AG09309 (cell line): Measurements from ENCODE around the gene CELA3A.
"Not testable (repeated sequence)": the region's sequence is repeated elsewhere in the genome, so short reads cannot be mapped to it uniquely, and the experiment has no call there.

Experiments
- DNase-seq: peaks from one replicate; pipeline ENCODE4 v3.0.0-alpha.2; 2010; ENCODE audit warnings: low read depth
- H3K4me3 ChIP-seq: 2 replicates; pipeline ENCODE4 v1.5.1; 2011; ENCODE audit warnings: mild to moderate bottlenecking, low read depth, low read length, moderate library complexity; ENCODE audit not compliant: control insufficient read depth
- TF ChIP-seq, protein P1 (sequence below): IDR thresholded peaks from 2 replicates; pipeline ENCODE4 v1.5.1; 2011; ENCODE audit warnings: mild to moderate bottlenecking, low read depth, low read length, inconsistent platforms; ENCODE audit not compliant: insufficient read depth, control insufficient read depth; ENCODE audit errors: missing control alignments

The CELA3A gene

GRCh38 chr1:21961799-21962198 is 39.7 kb upstream of the CELA3A start:
- no peak for DNase-seq
- TF ChIP-seq, protein P1, sequence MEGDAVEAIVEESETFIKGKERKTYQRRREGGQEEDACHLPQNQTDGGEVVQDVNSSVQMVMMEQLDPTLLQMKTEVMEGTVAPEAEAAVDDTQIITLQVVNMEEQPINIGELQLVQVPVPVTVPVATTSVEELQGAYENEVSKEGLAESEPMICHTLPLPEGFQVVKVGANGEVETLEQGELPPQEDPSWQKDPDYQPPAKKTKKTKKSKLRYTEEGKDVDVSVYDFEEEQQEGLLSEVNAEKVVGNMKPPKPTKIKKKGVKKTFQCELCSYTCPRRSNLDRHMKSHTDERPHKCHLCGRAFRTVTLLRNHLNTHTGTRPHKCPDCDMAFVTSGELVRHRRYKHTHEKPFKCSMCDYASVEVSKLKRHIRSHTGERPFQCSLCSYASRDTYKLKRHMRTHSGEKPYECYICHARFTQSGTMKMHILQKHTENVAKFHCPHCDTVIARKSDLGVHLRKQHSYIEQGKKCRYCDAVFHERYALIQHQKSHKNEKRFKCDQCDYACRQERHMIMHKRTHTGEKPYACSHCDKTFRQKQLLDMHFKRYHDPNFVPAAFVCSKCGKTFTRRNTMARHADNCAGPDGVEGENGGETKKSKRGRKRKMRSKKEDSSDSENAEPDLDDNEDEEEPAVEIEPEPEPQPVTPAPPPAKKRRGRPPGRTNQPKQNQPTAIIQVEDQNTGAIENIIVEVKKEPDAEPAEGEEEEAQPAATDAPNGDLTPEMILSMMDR = no peak
- no peak overlapping the region for H3K4me3 ChIP-seq

GRCh38 chr1:21963477-21964217 is 37.8 kb upstream of the CELA3A start:
- H3K4me3 ChIP-seq = no peak overlapping the region
- TF ChIP-seq, protein P1 = peak; percentile 95
- DNase-seq = no peak

- TF ChIP-seq, protein P1 = no peak
- H3K4me3 ChIP-seq = no peak overlapping the region
- peak; percentile 49 for DNase-seq
Observed at GRCh38 chr1:21966247-21967000, 35.0 kb upstream of the CELA3A start.

- DNase-seq, H3K4me3 ChIP-seq: not testable (repeated sequence)
Observed at GRCh38 chr1:21967216-21967615, 34.2 kb upstream of the CELA3A start.

DNA sequence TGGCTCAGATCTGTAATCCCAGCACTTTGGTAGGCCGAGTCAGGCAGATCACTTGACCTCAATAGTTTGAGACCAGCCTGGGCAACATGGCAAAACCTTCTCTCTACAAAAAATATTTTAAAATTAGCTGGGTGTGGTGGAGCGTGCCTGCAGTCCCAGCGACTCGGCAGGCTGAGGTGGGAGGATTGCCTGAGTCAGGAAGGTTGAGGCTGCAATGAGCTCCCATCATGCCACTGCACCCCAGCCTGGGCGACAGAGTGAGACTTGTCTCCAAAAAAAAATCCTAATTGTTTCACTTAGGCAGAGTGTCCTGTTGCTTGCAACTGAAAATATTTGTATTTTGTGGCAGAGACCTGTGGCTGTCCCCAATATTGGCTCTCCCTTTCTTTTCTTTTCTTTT is 32.4 kb upstream of the CELA3A start:
- not testable (repeated sequence) for H3K4me3 ChIP-seq, DNase-seq

GRCh38 chr1:21970523-21970922 is 30.9 kb upstream of the CELA3A start:
- not testable (repeated sequence) for H3K4me3 ChIP-seq

DNA sequence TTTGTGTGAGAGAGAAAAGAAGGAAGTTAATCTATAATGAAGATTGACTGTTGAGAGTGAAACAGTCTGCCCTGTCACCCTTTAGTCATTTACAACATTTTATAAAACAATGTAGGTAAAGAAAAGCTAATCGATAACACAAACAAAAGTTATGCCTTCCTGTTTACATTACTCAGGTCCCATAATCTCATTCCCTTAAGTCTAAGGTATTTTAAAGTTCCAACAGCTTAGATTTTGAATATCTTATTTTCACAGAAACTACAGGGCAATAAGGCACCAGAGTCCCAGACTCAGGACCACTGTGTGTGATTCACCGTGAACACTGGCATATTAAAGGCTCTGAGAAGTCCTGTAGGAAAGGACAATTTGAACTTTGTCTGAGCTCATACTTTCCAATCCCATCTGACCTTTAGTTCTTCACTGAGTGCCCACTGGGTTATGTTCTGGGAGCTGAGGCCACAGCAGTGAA is 28.4 kb upstream of the CELA3A start:
- not testable (repeated sequence) for DNase-seq, H3K4me3 ChIP-seq

More at GRCh38 chr1:21970523-21970922, 30.9 kb upstream of the CELA3A start:
- DNase-seq = not testable (repeated sequence)

- not testable (repeated sequence) for DNase-seq, H3K4me3 ChIP-seq
Observed at GRCh38 chr1:21973948-21974347, 27.5 kb upstream of the CELA3A start.

- not testable (repeated sequence) for H3K4me3 ChIP-seq, DNase-seq
Observed at GRCh38 chr1:21974699-21975098, 26.8 kb upstream of the CELA3A start.

GRCh38 chr1:21975296-21975695 is 26.2 kb upstream of the CELA3A start:
- not testable (repeated sequence) for DNase-seq, H3K4me3 ChIP-seq

GRCh38 chr1:21976703-21977239 is 24.7 kb upstream of the CELA3A start, which contains the start of gene CELA3B:
TSS of gene CELA3B (plus strand) at chr1:21977022. CDS start at chr1:21977040, 18 bp downstream.
- not testable (repeated sequence) for DNase-seq

DNA sequence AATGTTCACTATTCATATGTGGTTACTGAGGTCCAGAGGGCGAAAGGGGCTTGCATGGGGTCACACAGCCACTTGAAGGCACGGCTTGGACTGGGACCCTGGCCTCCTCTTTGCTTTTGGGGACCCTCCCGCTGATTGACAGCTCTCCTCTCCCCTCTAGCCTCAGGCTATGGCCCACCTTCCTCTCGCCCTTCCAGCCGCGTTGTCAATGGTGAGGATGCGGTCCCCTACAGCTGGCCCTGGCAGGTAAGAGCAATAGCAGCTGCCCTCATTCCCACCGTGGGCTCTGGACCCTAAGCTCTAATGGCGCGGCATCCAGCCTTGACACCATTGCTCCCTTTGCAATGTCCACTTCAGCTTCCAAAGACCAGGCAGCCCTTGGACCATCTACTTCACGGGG is 23.2 kb upstream of the CELA3A start:
- DNase-seq, H3K4me3 ChIP-seq: not testable (repeated sequence)

More at GRCh38 chr1:21976703-21977239, 24.7 kb upstream of the CELA3A start, which contains the start of gene CELA3B:
- not testable (repeated sequence) for H3K4me3 ChIP-seq

DNA sequence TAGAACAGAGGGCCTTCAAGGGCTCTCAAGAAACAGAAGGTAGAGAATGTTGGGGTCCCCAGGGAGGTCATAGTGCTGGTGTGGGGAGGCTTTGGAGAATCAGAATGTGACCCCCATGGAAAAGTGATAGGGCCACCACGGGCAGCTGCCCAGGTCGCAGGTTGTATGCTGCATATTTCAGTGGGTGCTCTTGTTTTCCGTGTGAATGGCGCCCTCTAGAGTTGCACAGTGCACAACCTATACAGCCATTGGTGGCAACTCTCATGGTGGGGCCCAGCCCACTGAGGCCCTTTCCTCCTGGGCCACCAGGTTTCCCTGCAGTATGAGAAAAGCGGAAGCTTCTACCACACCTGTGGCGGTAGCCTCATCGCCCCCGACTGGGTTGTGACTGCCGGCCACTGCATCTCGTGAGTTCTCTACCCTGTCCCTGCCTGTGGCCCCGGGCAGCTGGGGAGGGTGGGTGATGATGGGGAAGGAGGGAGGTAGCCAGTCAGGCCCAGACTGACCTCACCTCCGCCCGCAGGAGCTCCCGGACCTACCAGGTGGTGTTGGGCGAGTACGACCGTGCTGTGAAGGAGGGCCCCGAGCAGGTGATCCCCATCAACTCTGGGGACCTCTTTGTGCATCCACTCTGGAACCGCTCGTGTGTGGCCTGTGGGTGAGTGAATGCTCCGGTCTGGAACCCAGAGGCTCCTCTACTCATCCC is 20.8 kb upstream of the CELA3A start:
- H3K4me3 ChIP-seq, DNase-seq: not testable (repeated sequence)

DNA sequence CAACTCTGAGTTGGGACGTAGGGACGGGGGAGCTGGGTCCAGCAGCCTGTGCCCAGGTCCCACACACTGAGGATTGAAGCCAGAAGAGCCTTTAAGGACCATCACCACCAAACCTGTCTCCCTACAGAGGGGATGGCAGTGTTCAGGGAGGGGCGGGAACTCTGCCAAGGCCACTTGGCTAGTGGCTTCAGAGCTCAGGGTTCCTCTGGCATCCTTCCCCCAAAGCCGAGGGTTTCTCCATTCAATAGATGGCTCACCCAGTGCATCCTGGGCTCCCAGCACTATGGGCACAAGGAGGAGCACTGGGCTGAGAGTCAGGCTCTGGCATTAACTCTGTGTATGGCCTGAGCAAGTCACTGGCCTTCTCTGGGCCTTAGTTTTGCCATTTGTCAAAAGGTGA is 20.2 kb upstream of the CELA3A start:
- H3K4me3 ChIP-seq, DNase-seq: not testable (repeated sequence)
